Liver (tissue), 9 donors: Measurements from ENCODE around the gene PAQR3. TPM values are rescaled to one million over a fixed set of nuclear protein-coding genes. Genes with fewer than 3 reads are reported as not detected.

Source experiments
- DNase-seq: peaks from one replicate; pipeline ENCODE4 v3.0.0-alpha.2; 2017; ENCODE audit warnings: low spot score
- H3K27ac ChIP-seq, 2 donors: one replicate each; pipeline ENCODE4 v1.7.0; 2013; ENCODE audit warnings: inconsistent platforms in 2 of 2, low read length in 2 of 2, control low read depth in 1 of 2, low read depth in 1 of 2, mild to moderate bottlenecking in 1 of 2
- H3K27me3 ChIP-seq, 4 donors: one replicate each; pipeline versions ENCODE4 v1.6.1 to v1.7.0; 2013; ENCODE audit warnings: low read length in 3 of 4, inconsistent platforms in 1 of 4, mild to moderate bottlenecking in 1 of 4, moderate library complexity in 1 of 4; ENCODE audit not compliant: control insufficient read depth in 4 of 4, insufficient read depth in 4 of 4
- H3K36me3 ChIP-seq, 4 donors: one replicate each; pipeline versions ENCODE4 v1.6.1 to v1.7.0; 2013; ENCODE audit warnings: low read length in 3 of 4, mild to moderate bottlenecking in 3 of 4, low read depth in 1 of 4, moderate library complexity in 1 of 4; ENCODE audit not compliant: control insufficient read depth in 4 of 4, insufficient read depth in 3 of 4
- H3K4me1 ChIP-seq, 4 donors: one replicate each; pipeline versions ENCODE4 v1.6.1 to v1.7.0; 2013; ENCODE audit warnings: low read length in 3 of 4, mild to moderate bottlenecking in 3 of 4, moderate library complexity in 1 of 4; ENCODE audit not compliant: control insufficient read depth in 4 of 4, insufficient read depth in 4 of 4
- H3K4me3 ChIP-seq, 3 donors: one replicate each; pipeline versions ENCODE4 v1.6.1 to v1.7.0; 2013; ENCODE audit warnings: low read length in 3 of 3, control low read depth in 1 of 3, low read depth in 1 of 3, mild to moderate bottlenecking in 1 of 3
- H3K9ac ChIP-seq, 2 donors: one replicate each; pipeline ENCODE4 v1.7.0; 2013; ENCODE audit warnings: low read length in 2 of 2, mild to moderate bottlenecking in 2 of 2, moderate library complexity in 2 of 2, control low read depth in 1 of 2, low read depth in 1 of 2
- H3K9me3 ChIP-seq, 4 donors: one replicate each; pipeline versions ENCODE4 v1.6.1 to v1.7.0; 2013; ENCODE audit warnings: low read length in 3 of 4; ENCODE audit not compliant: control insufficient read depth in 4 of 4
- ATF3 ChIP-seq: IDR thresholded peaks from 2 replicates; pipeline ENCODE4 v1.6.1; 2016; ENCODE audit warnings: antibody characterized with exemption
- EGR1 ChIP-seq, 2 donors: IDR thresholded peaks; 2 replicates each; pipeline ENCODE4 v1.6.1; 2016 to 2018; ENCODE audit warnings: antibody characterized with exemption in 2 of 2, low read depth in 2 of 2
- FOXA1 ChIP-seq: IDR thresholded peaks from 2 replicates; pipeline ENCODE4 v1.6.1; 2016; ENCODE audit warnings: antibody characterized with exemption
- FOXA2 ChIP-seq: IDR thresholded peaks from 2 replicates; pipeline ENCODE4 v1.6.1; 2016; ENCODE audit warnings: antibody characterized with exemption
- GABPA ChIP-seq, 2 donors: IDR thresholded peaks in 1 of 2; conservative IDR thresholded peaks in 1 of 2; 2 replicates each; pipeline ENCODE4 v1.6.1; 2016; ENCODE audit warnings: antibody characterized with exemption in 2 of 2, mild to moderate bottlenecking in 1 of 2, moderate library complexity in 1 of 2
- HNF4G ChIP-seq: IDR thresholded peaks from 2 replicates; pipeline ENCODE4 v1.6.1; 2016; ENCODE audit warnings: antibody characterized with exemption
- JUND ChIP-seq, 2 donors: IDR thresholded peaks; 2 replicates each; pipeline ENCODE4 v1.6.1; 2016; ENCODE audit warnings: antibody characterized with exemption in 2 of 2
- MAX ChIP-seq: IDR thresholded peaks from 2 replicates; pipeline ENCODE4 v1.6.1; 2016; ENCODE audit warnings: antibody characterized with exemption
- NR2F2 ChIP-seq: IDR thresholded peaks from 2 replicates; pipeline ENCODE4 v1.6.1; 2016; ENCODE audit warnings: antibody characterized with exemption
- RAD21 ChIP-seq, 2 donors: IDR thresholded peaks; 2 replicates each; pipeline ENCODE4 v1.6.1; 2016; ENCODE audit warnings: antibody characterized with exemption in 2 of 2, mild to moderate bottlenecking in 2 of 2
- RXRA ChIP-seq, 2 donors: IDR thresholded peaks; 2 replicates each; pipeline ENCODE4 v1.6.1; 2017 to 2018; ENCODE audit warnings: antibody characterized with exemption in 2 of 2, mild to moderate bottlenecking in 1 of 2
- TAF1 ChIP-seq: conservative IDR thresholded peaks from 2 replicates; pipeline ENCODE4 v1.6.1; 2016; ENCODE audit warnings: antibody characterized with exemption, mild to moderate bottlenecking
- polyA plus RNA-seq, 2 donors: library from polyadenylated mRNA; stranded (reverse) in 1 of 2; unstranded in 1 of 2; fragments of 200-250 nt in 1 of 2; fragments of >200 nt in 1 of 2; fragmentation: Nextera tagmentation in 1 of 2; extraction: Ambion mirVana in 1 of 2; gene quantifications; one replicate each; pipeline versions ENCODE4 v1.2.1 to v1.2.3, GENCODE V29; 2013 to 2015
- total RNA-seq, 2 donors: library from RNA; depleted of rRNA; stranded (reverse); fragments of >200 nt; gene quantifications; one replicate each; pipeline ENCODE4 v1.2.3, GENCODE V29; 2014
- TF ChIP-seq, protein P1 (sequence below): IDR thresholded peaks from 2 replicates; pipeline ENCODE4 v1.6.1; 2016; ENCODE audit warnings: antibody characterized with exemption, mild to moderate bottlenecking
- donor health status: healthy.
- donor health status: healthy.
- donor health status: healthy.
- donor health status: healthy.
- donor health status: healthy.

PAQR3 gene
- total and polyA plus RNA-seq, 4 donors: 2.8 to 8.3 (median 5.6) TPM

DNA sequence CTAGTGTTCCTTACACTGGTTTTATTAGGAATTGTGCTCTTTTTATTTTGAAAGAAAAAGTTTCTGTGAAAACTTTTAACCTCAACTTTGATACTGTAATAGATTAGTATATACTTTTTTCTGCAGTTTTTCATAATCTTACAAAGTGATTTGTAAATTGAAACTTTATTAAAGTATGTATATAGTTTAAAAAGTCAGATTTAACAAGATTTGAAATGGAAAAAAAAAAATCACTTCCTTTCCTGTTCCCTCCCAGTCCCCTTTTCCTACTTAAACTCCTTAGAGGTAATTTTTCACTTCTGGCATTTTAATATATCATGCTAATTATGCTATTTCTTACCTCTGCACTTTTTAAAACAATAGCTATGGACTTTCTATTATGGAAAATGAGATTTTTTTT, 49.3 kb downstream of the PAQR3 start:
- H3K27ac ChIP-seq: no peak overlapping the region
- no peaks in the 10 kb centered on the region for H3K4me1 ChIP-seq
- H3K9ac ChIP-seq: no peak overlapping the region
- no peak overlapping the region for H3K4me3 ChIP-seq
- no peak for DNase-seq
- H3K36me3 ChIP-seq: peaks cover 0 to 21% (median 15%) of the 10 kb centered on the region in 4 donors
- H3K9me3 ChIP-seq: no peaks in the 10 kb centered on the region
- no peak for TF ChIP-seq RAD21 (IDR thresholded peaks at IDR 0.05)
- no peak for TF ChIP-seq HNF4G
- no peak for TF ChIP-seq JUND (IDR thresholded peaks at IDR 0.05)
- no peak for TF ChIP-seq MAX
- TF ChIP-seq EGR1 (IDR thresholded peaks at IDR 0.05; ENCODE audit: low read depth in 2 of 2): no peak
- TF ChIP-seq FOXA2: no peak
- no peak for TF ChIP-seq RXRA (IDR thresholded peaks at IDR 0.05)
- no peak for TF ChIP-seq TAF1
- TF ChIP-seq FOXA1: no peak
- no peak for TF ChIP-seq GABPA (IDR thresholded peaks at IDR 0.05 in 1 of 2, conservative IDR thresholded peaks at IDR 0.05 in 1 of 2)
- TF ChIP-seq, protein P1, sequence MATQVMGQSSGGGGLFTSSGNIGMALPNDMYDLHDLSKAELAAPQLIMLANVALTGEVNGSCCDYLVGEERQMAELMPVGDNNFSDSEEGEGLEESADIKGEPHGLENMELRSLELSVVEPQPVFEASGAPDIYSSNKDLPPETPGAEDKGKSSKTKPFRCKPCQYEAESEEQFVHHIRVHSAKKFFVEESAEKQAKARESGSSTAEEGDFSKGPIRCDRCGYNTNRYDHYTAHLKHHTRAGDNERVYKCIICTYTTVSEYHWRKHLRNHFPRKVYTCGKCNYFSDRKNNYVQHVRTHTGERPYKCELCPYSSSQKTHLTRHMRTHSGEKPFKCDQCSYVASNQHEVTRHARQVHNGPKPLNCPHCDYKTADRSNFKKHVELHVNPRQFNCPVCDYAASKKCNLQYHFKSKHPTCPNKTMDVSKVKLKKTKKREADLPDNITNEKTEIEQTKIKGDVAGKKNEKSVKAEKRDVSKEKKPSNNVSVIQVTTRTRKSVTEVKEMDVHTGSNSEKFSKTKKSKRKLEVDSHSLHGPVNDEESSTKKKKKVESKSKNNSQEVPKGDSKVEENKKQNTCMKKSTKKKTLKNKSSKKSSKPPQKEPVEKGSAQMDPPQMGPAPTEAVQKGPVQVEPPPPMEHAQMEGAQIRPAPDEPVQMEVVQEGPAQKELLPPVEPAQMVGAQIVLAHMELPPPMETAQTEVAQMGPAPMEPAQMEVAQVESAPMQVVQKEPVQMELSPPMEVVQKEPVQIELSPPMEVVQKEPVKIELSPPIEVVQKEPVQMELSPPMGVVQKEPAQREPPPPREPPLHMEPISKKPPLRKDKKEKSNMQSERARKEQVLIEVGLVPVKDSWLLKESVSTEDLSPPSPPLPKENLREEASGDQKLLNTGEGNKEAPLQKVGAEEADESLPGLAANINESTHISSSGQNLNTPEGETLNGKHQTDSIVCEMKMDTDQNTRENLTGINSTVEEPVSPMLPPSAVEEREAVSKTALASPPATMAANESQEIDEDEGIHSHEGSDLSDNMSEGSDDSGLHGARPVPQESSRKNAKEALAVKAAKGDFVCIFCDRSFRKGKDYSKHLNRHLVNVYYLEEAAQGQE: no peak
- no peaks in the 10 kb centered on the region for H3K27me3 ChIP-seq

DNA sequence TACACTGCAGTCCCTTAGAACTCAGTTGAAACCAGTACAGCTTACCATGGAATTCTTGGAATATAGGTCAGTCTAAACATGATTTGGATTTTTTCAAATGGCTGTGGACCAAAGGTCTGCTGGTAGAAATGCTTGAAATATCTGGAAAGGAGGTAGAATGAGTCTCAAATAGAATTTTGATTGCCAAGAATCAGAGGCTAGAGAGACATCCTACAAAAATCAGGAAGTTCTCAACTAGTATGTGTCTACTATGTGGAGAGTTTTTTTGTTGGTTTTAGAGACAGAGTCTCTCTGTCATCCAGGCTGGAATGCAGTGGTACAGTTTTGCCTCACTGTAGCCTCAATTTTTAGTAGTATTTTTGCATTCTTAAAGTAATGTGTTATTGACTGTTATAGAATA, 53.6 kb downstream of the PAQR3 start:
- H3K36me3 ChIP-seq: peaks cover 0 to 9% (median 8%) of the 10 kb centered on the region in 4 donors
- no peaks in the 10 kb centered on the region for H3K9me3 ChIP-seq
- TF ChIP-seq HNF4G (no peak), ATF3 (no peak), NR2F2 (no peak)
- TF ChIP-seq, protein P1: no peak
- no peaks in the 10 kb centered on the region for H3K27me3 ChIP-seq
- H3K4me1 ChIP-seq: no peaks in the 10 kb centered on the region
- DNase-seq: no peak
- H3K27ac ChIP-seq: no peak overlapping the region
- H3K4me3 ChIP-seq: no peak overlapping the region
- H3K9ac ChIP-seq: no peak overlapping the region
